Calu3 (cell line): ENCODE data around the gene SSBP3. TPM values are rescaled to one million over a fixed set of nuclear protein-coding genes. Genes with fewer than 3 reads are reported as not detected.
A peak's percentile ranks its signal among the peaks of the same experiment; 100 is the strongest.
"Not testable (repeated sequence)": the region's sequence is repeated elsewhere in the genome, so short reads cannot be mapped to it uniquely, and the experiment has no call there.

Experiments
- BruUV-seq: library from RNA; stranded (reverse); fragments of 400-500 nt; replicated peaks from 2 replicates; lab custom pipeline; 2021; lab: Mats Ljungman, UMichigan
- CTCF ChIA-PET: fragments of 300-600 bp; sonication (Branson Sonifier 250); formaldehyde crosslinking; loops from one replicate; lab custom pipeline; 2022; ENCODE audit warnings: antibody characterized with exemption; lab: Charles Lee
- DNase-seq: peaks from one replicate; pipeline ENCODE4 v3.0.0; 2022
- H3K27ac Mint-ChIP-seq: one replicate; pipeline ENCODE4 v1.8.0; 2022; ENCODE audit warnings: mixed read lengths; ENCODE audit not compliant: unreplicated experiment
- H3K27me3 Mint-ChIP-seq: one replicate; pipeline ENCODE4 v1.8.0; 2022; ENCODE audit warnings: mixed read lengths; ENCODE audit not compliant: unreplicated experiment
- H3K36me3 Mint-ChIP-seq: one replicate; pipeline ENCODE4 v1.8.0; 2022; ENCODE audit warnings: mild to moderate bottlenecking, moderate library complexity, mixed read lengths; ENCODE audit not compliant: insufficient read depth, unreplicated experiment
- H3K4me1 Mint-ChIP-seq: one replicate; pipeline ENCODE4 v1.8.0; 2022; ENCODE audit warnings: mild to moderate bottlenecking, low read depth, mixed read lengths; ENCODE audit not compliant: unreplicated experiment
- H3K4me3 Mint-ChIP-seq: one replicate; pipeline ENCODE4 v1.8.0; 2022; ENCODE audit warnings: mild to moderate bottlenecking, low read depth, moderate library complexity, mixed read lengths; ENCODE audit not compliant: unreplicated experiment
- H3K9me3 Mint-ChIP-seq: one replicate; pipeline ENCODE4 v1.8.0; 2022; ENCODE audit warnings: low read depth, mixed read lengths; ENCODE audit not compliant: unreplicated experiment
- intact Hi-C: fragments of 100-400 bp; cut with micrococcal nuclease; formaldehyde crosslinking; loops from one replicate; pipeline ENCODE4 v1.10.0; 2022; ENCODE audit not compliant: unreplicated experiment
- total RNA-seq: library from RNA; stranded (reverse); gene quantifications from 2 replicates; pipeline ENCODE4 v1.2.3, GENCODE V29; 2022
- TF ChIP-seq, protein P1 (sequence below): fragments of 200-600 bp; IDR thresholded peaks from one replicate; pipeline ENCODE4 v1.8.0; 2022; ENCODE audit warnings: antibody characterized with exemption; ENCODE audit not compliant: unreplicated experiment

Gene SSBP3
- total RNA-seq, 1 experiment from 2014 or later = 16.6 TPM

DNA sequence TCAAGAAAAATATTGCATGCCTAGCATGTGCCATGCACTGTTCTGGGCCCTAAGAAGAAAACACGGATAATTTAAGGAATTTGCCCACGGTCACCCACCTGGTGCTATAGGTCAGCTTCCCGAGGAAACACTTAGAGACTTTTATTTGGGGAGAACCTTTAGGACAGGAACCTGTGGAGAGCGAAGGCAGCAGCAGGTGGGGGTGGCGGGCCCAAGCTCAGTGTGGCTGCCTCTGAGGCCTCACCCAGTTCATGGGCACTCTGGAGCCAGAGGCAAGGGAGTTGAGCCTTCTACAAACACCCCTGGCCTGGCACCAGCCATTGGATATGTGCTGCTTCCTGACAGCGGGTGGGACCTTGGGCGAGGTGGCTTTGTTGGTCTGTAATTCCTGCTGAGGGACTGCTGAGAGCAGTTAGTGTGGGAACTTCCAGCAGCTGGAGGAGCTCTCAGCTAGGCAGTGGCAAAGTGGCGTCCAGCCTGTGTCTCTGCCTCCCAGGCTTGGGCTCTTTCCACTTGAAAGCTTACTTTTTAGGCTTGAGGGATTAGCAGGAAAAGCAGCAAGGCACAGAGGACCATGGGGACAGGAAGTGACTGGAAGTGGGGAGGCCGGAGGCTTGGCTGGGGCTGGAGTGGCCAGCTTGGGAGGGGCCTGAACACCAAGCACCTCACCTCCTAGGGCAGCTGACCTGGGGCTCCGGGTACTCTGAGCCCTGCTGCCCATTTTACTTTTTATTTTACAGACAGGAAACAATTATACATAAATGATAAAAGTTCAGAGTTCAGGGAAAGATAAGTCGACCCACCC, 187.1 kb downstream of the SSBP3 start:
- no peaks in the 10 kb centered on the region for H3K27me3 Mint-ChIP-seq
- TF ChIP-seq, protein P1, sequence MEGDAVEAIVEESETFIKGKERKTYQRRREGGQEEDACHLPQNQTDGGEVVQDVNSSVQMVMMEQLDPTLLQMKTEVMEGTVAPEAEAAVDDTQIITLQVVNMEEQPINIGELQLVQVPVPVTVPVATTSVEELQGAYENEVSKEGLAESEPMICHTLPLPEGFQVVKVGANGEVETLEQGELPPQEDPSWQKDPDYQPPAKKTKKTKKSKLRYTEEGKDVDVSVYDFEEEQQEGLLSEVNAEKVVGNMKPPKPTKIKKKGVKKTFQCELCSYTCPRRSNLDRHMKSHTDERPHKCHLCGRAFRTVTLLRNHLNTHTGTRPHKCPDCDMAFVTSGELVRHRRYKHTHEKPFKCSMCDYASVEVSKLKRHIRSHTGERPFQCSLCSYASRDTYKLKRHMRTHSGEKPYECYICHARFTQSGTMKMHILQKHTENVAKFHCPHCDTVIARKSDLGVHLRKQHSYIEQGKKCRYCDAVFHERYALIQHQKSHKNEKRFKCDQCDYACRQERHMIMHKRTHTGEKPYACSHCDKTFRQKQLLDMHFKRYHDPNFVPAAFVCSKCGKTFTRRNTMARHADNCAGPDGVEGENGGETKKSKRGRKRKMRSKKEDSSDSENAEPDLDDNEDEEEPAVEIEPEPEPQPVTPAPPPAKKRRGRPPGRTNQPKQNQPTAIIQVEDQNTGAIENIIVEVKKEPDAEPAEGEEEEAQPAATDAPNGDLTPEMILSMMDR = no peak
- no TSS peak for BruUV-seq
- H3K4me1 Mint-ChIP-seq = no peaks in the 10 kb centered on the region
- CTCF ChIA-PET = no interaction called here
- no peak overlapping the region for H3K4me3 Mint-ChIP-seq
- H3K36me3 Mint-ChIP-seq = peaks cover 33% of the 10 kb centered on the region
- no peaks in the 10 kb centered on the region for H3K9me3 Mint-ChIP-seq
- peak overlapping the region; percentile 45 for H3K27ac Mint-ChIP-seq
- intact Hi-C loops = no loop called here
- DNase-seq = no peak

DNA sequence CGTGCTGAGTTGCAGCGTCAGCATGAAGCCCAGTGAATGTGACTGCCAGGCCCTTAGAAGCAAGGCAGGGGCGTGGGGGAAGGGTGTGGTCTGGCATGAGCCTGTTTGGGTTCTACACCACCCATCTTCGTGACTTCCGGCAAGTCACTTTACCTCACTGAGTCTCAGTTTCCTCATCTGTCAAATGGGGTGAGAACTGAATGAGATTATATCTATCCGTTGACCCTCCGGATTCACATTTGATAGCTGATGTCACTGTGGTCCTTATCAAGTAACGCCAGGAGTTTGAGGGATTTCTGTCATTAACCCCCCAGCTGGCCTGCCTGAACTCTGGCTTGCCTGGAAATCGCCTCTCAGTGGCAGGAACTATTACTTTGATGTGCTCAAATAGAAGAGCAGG, 190.7 kb downstream of the SSBP3 start:
- H3K9me3 Mint-ChIP-seq = no peaks in the 10 kb centered on the region
- TF ChIP-seq, protein P1 = no peak
- CTCF ChIA-PET = no interaction called here
- no peak overlapping the region for H3K4me3 Mint-ChIP-seq
- no peaks in the 10 kb centered on the region for H3K27me3 Mint-ChIP-seq
- no peaks in the 10 kb centered on the region for H3K4me1 Mint-ChIP-seq
- no peak for DNase-seq
- BruUV-seq = no TSS peak
- intact Hi-C loops = no loop called here
- no peak overlapping the region for H3K27ac Mint-ChIP-seq
- peaks cover 42% of the 10 kb centered on the region for H3K36me3 Mint-ChIP-seq

DNA sequence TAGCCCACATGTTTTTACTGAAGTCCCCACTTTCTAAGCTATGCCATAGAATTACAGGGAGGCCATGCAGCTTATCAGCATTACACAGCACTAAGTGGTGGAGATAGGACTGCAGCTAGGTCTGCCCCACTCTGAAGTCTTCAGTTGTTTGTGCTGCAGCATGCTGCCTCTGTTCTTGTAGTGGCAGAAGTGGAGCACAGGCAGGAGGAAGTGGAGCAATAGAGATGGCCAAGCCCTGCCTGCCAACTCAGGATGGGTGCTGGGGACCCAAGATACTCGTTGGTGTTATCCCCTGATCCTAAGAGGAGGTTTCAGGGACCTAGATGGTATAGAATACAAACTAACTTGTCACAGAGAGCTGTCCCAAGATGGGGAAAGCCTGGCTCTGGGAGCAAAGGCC, 193.3 kb downstream of the SSBP3 start:
- Mint-ChIP-seq H3K36me3 (peaks cover 43% of the 10 kb centered on the region), H3K27me3 (no peaks in the 10 kb centered on the region), H3K27ac (no peak overlapping the region), H3K9me3 (no peaks in the 10 kb centered on the region), H3K4me3 (no peak overlapping the region), H3K4me1 (no peaks in the 10 kb centered on the region)
- TF ChIP-seq, protein P1 = no peak
- CTCF ChIA-PET = no interaction called here
- DNase-seq = no peak
- intact Hi-C loops = no loop called here
- BruUV-seq = no TSS peak

DNA sequence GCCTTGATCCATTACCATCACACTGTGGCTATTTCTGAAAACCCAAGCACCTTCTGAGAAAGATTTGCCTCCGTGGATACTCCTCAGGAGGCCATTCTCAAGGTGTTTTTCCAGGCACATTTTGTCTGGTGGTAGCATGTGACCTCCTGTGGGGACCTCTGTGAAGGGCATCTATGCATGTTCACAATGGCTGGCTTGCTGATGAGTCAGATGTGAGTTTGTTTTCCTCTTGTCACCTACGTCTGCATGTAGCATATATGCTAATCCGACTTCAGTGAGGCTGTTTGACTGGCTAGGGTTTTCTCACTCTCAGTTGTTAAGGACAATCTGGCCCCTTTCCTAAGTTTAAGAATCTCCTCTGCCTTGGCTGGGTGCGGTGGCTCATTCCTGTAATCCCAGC, 198.3 kb downstream of the SSBP3 start:
- H3K27ac Mint-ChIP-seq, BruUV-seq, H3K4me3 Mint-ChIP-seq, H3K27me3 Mint-ChIP-seq, intact Hi-C loops, DNase-seq, H3K9me3 Mint-ChIP-seq, CTCF ChIA-PET, H3K4me1 Mint-ChIP-seq: not testable (repeated sequence)
- peaks cover 59% of the 10 kb centered on the region for H3K36me3 Mint-ChIP-seq

DNA sequence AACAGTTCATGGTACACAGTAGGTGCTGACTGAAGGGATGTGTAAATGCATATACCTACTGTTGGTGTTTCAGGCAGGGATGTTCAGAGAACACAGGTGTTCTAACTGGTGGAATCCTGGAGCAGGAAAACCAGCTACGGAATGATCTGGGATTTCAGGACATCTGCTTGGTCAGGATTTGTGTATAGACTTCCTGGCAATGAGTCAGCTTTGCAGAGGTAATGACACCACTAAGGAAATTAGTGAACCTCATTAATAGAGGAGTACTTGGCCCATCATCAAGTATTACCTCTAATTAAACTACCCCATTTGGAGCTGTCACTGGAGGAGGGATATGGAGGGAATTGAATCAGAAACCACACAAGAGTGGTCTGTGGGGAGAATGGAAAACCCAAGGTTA, 198.9 kb downstream of the SSBP3 start:
- no TSS peak for BruUV-seq
- H3K36me3 Mint-ChIP-seq = peaks cover 59% of the 10 kb centered on the region
- H3K4me3 Mint-ChIP-seq = no peak overlapping the region
- DNase-seq = no peak
- CTCF ChIA-PET = no interaction called here
- H3K27me3 Mint-ChIP-seq = no peaks in the 10 kb centered on the region
- no peak overlapping the region for H3K27ac Mint-ChIP-seq
- TF ChIP-seq, protein P1 = no peak
- H3K9me3 Mint-ChIP-seq = no peaks in the 10 kb centered on the region
- intact Hi-C loops = no loop called here
- H3K4me1 Mint-ChIP-seq = peaks cover 11% of the 10 kb centered on the region
